Stomach smooth muscle (tissue), 2 donors: ENCODE results near the gene ELAC1.

Experiments
- H3K27ac ChIP-seq: one replicate; pipeline ENCODE4 v1.7.0; 2013; ENCODE audit warnings: mild to moderate bottlenecking, low read length, inconsistent platforms
- H3K27me3 ChIP-seq, 2 donors: one replicate each; pipeline ENCODE4 v1.7.0; 2013; ENCODE audit warnings: low read length in 2 of 2; ENCODE audit not compliant: insufficient read depth in 2 of 2, control insufficient read depth in 1 of 2
- H3K36me3 ChIP-seq, 2 donors: one replicate each; pipeline ENCODE4 v1.7.0; 2013; ENCODE audit warnings: low read length in 2 of 2; ENCODE audit not compliant: control insufficient read depth in 2 of 2, insufficient read depth in 2 of 2
- H3K4me1 ChIP-seq: one replicate; pipeline ENCODE4 v1.7.0; 2013; ENCODE audit warnings: low read length; ENCODE audit not compliant: control insufficient read depth, insufficient read depth
- H3K4me3 ChIP-seq, 2 donors: one replicate each; pipeline ENCODE4 v1.7.0; 2013; ENCODE audit warnings: low read length in 2 of 2
- H3K9ac ChIP-seq, 2 donors: one replicate each; pipeline ENCODE4 v1.7.0; 2013; ENCODE audit warnings: low read length in 2 of 2, mild to moderate bottlenecking in 1 of 2
- H3K9me3 ChIP-seq, 2 donors: one replicate each; pipeline ENCODE4 v1.7.0; 2013; ENCODE audit warnings: low read length in 2 of 2; ENCODE audit not compliant: control insufficient read depth in 2 of 2
- donor health status: healthy.
- donor health status: Pancreatic carcinoma.

Gene ELAC1

GRCh38 chr18:51037230-51037629, 69.4 kb downstream of the ELAC1 start:
- peaks cover 0 to 3% of the 10 kb centered on the region in 2 donors for H3K36me3 ChIP-seq
- H3K4me1 ChIP-seq = peaks cover 7% of the 10 kb centered on the region
- H3K27me3 ChIP-seq = no peaks in the 10 kb centered on the region
- no peak overlapping the region for H3K4me3 ChIP-seq
- no peak overlapping the region for H3K27ac ChIP-seq
- H3K9ac ChIP-seq = no peak overlapping the region
- H3K9me3 ChIP-seq = no peaks in the 10 kb centered on the region
